NCI-H446 (cell line): ENCODE results near the gene KCNG2.
A peak's percentile ranks its signal among the peaks of the same experiment; 100 is the strongest.
"Not testable (repeated sequence)": the region's sequence is repeated elsewhere in the genome, so short reads cannot be mapped to it uniquely, and the experiment has no call there.

Source experiments
- DNase-seq, 2 experiments: peaks; one replicate each; lab custom pipeline; 2025; lab: John Stamatoyannopoulos, UW

The KCNG2 gene, protein sequence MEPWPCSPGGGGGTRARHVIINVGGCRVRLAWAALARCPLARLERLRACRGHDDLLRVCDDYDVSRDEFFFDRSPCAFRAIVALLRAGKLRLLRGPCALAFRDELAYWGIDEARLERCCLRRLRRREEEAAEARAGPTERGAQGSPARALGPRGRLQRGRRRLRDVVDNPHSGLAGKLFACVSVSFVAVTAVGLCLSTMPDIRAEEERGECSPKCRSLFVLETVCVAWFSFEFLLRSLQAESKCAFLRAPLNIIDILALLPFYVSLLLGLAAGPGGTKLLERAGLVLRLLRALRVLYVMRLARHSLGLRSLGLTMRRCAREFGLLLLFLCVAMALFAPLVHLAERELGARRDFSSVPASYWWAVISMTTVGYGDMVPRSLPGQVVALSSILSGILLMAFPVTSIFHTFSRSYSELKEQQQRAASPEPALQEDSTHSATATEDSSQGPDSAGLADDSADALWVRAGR

DNA sequence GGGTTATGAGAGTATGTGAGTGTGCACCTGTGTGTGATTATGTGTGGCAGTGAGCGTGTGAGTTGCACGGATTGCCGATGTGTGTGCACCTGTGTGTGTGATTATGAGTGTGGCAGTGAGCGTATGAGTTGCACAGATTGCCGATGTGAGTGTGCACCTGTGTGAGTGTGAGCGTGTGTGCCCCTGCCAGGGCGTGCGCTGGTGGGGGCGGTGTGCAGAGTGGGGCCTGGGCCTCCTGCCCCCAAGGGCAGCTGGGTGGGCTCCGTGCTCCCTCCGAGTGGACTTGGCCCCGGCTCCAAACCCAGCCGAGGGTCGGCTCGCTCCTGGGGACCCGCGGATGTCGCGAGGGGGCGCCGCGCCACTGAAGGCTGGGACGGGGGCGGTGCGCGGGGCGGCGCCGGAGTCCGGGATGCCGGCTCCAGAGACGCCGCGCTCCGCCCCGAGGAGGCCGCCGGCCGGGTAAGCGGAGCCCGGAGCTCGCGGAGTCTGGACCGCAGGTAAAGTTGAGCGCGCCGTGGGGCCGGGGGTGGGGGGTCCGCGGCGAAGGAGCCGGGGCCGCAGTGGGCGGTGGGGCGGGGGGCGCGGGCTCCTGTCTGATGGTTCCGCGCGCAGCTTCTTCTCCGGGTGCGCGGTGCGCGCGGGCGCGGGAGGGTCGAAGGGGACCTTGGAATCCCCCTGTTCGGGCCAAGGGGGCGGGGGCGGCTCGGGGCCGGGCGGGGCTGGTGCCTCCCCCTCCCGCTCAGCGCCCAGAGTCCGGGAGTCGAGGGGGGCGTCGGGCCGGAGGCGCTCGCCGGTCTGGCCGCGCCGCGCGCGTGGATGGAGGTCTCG is at the start of gene KCNG2:
Gene KCNG2 (plus strand): TSS at position 421 of the 828 bp plus-strand sequence. CDS start 65,730 bp downstream, outside the sequence.
- peak in 1 of 2 experiments; percentile 1 for DNase-seq

DNA sequence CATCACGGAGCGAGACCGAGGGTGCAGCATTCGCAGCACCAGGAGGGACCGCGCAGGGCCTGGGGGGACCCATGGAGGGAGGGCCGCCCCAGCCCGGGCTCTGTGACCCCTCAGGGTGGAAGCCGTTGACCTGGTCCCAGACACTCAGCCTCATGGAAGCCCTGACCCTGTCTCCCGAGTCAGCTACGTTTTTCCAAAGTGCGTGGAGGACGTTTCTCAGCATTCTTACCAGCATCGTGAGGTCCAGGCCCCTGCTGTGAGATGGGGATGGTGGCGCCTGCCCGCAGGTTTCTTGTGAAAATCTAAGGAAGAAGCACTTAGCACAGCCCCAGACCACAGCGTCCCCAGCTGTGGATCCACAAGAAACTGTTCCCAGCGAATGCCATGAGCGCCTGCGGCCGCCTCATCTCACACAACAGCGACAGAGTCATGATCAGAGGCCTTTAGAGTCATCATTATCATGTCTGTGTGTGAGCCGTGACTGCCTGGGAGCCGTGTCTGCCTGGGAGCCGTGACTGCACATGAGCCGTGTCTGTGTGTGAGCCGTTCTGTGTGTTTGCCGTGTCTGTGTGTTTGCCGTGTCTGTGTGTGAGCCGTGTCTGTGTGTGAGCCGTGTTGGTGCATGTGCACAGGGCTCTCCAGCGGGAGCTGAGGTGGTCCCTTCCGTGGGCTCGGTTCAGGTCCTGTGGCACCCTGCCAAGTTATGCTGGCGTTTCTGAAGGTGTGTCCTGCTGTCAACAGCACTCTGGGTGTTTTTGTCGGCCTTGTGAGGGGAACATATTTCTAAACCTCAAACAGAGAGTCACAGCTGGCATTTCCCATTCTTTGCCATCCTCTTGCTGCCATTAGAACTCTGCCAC is 49.2 kb upstream of the KCNG2 start:
- DNase-seq = no peak

DNA sequence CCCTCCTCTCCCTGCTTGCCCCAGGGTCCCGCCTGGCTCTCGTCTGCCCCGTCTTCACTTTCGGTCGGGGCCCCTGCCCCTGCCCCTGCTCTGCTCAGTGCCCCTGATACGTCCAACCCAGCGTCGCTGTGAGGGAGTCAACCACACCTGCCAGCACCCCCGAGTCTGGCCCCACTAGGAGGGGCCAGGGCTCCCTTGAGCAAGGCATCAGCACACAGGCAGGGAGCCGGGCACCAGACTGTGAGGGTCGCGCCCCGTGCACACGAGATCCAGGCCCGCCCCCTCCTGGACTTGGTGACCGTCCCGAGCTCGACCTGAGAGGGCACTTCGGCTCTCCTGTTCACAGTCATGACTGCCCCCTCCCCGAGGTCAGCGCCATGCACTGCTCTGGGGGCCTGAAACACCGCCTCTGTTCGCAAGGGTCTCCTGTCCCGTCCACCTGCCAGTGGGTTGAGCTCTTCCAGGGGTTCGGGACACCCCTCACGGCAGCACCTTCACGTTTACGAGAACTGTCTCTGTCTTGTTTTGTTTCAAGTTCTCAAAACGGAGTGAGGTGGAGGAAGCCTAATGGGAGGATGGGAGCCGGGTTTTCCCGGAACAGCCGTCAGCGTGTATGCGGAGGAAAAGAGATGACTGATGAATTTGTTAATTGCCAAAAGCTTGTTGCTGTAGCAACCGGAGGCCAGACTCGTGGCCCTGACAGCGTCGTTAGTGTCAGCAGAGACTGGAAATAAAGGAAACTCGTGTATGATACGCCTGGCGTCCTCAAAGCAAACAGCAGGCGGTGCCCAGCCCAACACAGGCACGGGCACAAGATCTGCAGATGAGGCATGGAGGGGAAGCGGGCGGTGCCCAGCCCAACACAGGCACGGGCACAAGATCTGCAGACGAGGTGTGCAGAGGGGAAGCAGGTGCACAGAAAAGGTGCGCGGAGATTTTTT is 48.2 kb upstream of the KCNG2 start:
- no peak for DNase-seq

DNA sequence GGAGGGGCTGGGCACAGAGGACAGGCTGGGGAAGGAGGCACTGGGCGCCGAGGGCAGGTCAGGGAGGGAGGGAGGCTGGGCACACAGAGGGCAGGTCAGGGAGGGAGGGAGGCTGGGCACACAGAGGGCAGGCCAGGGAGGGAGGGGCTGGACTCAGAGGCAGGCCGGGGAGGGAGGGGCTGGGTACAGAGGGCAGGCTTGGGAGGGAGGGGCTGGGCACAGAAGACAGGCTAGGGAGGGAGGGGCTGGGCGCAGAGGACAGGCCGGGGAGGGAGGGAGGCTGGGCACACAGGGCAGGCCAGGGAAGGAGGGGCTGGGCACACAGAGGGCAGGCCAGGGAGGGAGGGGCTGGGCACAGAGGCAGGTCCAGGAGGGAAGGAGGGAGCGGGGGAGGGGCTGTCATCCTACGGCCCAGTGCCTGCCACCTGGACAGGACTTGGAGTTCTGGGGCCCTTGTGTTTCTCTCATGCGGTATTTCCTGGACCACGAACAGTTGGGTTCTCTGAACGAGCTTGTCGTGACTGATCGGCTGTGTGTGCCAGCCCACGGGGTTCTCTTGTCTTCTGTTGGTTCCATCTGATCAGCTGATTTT is 46.7 kb upstream of the KCNG2 start:
- DNase-seq = no peak

DNA sequence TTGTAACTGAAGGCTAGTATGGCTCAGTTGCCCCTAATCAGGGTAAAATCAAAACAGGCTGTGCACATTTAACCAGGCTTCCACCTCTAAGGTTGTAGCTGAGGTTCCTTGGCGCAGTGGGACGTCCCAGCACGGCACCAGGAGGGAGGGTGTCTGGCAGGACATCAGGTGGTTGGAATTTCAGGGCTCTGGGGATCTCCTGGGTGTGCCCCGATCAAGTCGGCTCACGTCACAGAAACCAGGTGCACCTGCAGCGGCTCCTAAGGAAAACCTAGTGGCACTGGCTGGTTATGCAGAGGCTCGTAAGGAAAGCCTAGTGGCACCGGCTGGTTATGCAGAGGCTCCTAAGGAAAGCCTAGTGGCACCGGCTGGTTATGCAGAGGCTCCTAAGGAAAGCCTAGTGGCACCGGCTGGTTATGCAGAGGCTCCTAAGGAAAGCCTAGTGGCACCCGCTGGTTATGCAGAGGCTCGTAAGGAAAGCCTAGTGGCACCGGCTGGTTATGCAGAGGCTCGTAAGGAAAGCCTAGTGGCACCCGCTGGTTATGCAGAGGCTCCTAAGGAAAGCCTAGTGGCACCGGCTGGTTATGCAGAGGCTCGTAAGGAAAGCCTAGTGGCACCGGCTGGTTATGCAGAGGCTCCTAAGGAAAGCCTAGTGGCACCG is 45.7 kb upstream of the KCNG2 start:
- DNase-seq = not testable (repeated sequence)

DNA sequence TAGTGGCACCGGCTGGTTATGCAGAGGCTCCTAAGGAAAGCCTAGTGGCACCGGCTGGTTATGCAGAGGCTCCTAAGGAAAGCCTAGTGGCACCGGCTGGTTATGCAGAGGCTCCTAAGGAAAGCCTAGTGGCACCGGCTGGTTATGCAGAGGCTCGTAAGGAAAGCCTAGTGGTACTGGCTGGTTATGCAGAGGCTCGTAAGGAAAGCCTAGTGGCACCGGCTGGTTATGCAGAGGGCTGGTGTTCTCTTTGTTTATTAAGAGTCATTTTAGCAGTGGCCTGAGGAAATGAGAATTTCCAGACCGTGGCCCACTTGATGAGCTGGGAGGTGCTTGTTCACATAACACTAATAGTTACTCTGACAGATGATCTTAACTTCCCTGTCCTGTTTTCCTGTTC is 44.8 kb upstream of the KCNG2 start:
- DNase-seq = not testable (repeated sequence)

DNA sequence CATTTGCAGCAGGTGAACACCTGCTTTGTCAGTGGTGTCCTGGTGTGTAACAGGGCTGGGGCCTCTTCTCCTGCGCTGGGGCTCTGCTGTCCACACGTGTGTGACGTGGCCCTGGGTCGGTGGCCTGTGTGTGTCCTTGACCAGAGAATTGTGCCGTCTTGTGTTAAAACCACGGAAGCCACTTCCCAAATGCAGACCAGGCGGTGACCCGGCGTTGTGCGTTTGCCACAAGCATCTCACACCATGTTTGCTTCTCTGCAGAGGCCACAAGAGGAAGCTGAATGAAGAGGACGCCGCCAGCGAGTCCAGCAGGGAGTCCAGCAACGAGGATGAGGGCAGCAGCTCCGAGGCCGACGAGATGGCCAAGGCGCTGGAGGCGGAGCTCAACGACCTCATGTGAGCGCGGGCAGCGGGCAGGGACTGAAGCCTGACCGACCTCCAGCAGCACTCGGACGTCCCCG is 44.3 kb upstream of the KCNG2 start:
- DNase-seq = no peak

DNA sequence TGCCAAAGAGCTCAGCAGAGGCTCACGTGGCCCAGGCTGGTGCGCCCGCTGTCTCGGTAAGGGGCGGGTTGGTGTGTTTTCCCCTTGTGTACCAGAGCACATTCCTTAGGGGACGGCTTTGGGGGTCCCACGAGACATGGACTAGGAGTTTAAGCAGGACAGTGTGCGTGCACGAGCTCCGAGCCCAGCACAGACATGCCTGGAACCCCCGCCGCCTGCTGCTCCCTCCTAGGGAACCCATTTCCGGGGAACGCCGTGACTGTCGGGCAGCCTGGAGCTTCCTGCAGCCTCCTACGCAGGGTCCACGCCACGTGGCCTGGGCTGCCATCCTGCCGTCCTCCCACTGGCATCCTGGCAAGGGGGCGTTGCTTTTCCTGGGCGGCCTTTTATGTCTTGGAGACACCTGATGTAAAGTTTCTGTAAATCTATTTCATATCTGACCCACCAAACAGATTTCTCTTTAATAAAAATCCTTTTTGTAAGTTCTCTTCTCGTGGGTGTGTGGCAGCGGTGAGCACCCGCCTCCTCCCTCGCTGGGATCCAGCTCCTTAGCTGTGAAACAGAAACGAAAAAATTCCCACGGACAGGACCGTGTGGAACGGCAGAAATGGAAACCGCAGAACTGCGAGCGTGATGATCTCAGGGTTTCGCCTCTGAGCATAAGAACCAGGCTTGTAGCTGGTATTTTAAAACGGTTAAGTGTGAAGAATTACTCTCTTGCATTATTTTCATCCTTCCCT is 43.5 kb upstream of the KCNG2 start:
- DNase-seq = no peak

DNA sequence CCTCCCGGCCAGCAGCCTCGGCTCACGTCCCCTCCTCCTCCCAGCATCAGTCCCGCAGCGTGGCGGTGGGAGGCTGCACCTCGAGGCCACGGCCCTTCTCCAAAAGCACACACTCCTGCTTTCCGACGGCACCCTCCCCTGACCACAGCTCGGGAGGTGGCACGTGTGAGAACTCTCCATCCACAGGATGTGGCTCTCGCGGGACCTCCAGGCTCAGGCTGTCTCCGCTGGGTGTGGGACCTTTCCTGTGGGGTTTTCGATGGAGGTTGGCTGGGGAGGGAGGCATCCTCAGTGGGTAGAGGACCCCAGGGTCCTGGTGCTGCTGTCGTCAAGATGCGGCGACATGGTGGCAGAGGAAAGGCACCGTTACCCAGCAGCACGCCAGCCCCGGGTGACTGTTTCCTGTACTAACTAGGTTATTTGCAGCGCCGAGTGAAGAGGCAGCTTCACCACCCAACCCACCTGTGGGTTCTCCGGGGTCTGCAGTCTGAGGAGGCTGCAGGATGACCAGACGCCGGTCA is 42.8 kb upstream of the KCNG2 start:
- DNase-seq = no peak

DNA sequence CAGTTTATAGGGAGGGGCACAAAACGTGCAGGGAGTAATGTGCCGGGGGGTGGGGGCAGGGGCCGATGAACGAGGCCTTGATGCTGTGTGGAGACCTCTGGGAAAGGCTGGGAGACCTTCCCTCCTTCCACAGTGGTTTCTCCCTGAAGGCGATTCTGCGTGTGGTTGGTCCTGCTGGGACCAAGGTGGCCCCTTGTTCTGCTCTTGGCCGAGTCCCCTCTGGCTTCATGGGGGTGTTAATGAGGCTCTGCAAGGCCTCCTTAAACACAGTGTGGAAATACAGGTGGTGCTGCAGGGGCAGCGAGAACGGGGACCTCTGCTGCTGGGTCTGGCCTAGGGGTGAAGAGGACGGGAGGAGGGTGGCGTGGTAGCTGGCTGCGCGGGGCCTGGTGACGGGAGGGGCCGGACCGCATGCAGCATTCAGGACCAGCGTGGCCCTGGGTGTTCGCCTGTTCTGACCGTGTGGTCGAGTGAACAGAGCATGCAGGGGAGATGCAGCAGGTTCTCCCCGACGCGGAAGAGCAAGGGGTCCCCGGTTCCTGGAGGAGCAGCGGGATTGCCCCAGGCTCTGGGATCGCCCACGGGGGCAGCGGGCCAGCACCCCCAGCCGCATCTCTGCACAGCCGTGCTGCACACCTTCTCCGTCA is 42.1 kb upstream of the KCNG2 start:
- DNase-seq = no peak

DNA sequence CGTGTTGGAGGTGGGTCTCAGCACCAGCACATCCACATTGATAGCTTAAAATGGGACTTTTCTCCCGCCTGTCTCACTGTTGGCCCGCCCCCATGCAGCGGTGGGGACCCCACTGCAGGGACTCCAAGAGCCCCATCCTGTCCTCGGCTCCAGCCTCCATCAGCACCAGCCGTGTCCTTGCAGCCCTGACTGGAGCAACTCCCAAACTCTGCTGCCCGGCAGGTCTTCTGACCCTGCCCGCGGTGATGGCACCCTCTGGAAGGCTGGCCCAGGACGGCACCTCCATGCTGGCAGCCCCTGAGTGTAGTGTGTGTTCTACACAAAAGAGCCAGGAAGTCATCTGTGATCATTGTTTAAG is 41.6 kb upstream of the KCNG2 start:
- DNase-seq = no peak

DNA sequence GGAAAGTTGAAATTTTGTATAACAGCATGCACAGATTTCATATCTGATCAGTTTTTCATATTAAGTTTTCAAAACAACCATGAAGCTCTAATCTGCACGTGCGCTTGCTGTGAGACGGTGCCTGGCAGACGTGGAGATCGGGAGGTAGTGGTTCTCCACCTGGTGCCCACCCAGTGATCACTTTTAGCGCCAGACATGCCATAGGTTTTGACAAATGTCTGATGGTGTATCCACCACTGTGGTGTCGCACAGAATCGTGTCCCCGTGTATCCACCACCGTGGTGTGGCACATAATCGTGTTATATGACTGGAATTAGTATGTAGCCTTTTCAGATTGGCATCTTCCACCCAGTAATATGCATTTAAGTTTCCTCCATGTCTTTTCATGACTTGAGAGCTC is 40.9 kb upstream of the KCNG2 start:
- no peak for DNase-seq

DNA sequence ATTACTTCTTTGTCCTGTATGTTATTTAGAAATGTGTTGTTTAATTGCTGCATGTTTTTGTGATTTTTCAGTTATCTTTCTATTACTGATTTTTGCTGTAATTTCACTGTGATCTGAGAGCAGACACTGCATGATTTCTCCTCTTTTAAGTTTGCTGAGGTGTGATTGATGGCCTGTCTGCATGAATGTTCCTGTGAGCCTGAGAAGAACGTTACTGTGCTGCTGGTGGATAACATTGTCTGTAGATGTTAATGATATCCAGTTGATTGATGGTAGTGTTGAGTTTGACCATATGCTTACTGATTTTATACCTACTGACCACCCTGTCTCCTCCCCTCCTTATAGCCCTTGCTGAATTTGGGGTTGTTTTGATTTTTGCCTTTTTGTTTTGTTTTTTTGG is 37.4 kb upstream of the KCNG2 start:
- no peak for DNase-seq

DNA sequence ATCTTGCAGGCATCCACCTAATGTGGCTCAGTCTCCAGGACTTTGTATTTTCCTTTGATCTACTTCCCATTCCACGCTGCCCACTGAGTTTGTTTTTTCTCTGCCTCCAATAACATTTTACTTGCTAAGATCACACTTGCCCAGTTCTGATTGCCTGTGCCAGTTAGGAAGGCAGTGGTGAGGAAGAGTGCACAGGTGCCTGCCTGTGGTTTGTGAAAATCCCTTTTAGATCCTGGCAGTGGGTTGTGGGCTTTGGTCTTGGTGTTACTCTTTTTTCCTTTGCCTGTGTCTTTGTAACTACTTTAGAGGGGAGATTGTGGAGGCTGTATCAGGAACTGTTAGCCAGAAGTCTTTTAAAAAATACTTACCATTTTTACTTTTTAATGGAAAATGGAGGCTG is 36.9 kb upstream of the KCNG2 start:
- DNase-seq = no peak

DNA sequence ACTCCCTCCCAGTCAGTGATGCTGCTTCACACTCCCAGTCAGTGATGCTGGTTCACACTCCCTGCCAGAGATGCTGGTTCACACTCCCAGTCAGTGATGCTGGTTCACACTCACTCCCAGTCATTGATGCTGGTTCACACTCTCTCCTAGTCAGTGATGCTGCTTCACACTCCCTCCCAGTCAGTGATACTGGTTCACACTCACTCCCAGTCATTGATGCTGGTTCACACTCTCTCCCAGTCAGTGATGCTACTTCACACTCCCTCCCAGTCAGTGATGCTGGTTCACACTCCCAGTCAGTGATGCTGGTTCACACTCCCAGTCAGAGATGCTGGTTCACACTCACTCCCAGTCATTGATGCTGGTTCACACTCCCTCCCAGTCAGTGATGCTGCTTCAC is 34.3 kb upstream of the KCNG2 start:
- DNase-seq = no peak

DNA sequence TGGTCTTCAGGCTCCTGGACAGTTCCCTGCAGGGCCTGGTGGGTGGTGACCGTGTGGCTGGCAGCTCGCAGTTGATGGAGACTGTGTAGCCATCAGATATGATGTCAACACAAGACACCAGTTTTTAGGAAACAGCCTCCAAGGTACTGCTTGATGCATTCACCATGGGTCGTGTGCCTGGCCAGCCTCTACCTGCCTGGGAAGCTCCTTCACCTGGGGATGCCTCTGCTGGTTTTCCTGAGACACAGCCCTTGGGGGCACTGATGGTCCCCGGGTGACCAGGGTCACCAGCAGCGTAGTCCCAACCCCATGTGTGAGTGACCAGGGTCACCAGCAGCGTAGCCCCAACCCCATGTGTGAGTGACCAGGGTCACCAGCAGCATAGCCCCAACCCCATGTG is 33.6 kb upstream of the KCNG2 start:
- no peak for DNase-seq

DNA sequence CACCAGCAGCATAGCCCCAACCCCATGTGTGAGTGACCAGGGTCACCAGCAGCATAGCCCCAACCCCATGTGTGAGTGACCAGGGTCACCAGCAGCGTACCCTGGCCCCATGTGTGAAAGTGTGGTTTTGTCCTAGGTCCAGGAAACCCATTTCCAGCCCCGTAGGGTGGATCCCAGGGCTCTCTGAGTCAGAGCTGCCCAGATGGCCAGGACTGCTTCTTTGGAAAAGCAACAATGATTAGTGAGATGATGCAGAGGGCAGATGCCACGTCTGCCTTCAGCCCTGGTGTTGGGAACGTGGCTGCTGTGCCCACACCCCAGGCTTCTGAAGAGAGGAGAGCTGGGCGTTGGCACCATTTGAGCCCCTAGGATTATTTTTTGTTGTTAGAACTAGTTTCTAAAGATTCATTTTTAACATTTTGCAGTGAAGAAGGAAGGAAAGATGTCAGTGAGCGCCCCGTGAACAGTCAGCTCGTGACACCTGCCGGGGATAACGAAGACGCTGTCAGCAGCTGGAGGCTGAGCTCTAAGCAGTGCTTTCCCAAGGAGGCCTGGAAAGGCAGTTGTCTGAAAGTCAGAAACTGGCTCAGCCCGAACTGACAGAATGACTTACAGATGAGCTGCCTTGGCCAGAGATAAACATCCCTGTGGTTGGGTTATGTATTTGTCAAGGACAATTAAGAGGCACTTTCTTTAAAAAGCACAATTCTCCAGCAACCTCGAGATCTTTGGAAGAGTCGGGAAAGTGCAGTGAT is 32.1 kb upstream of the KCNG2 start:
- DNase-seq = no peak

DNA sequence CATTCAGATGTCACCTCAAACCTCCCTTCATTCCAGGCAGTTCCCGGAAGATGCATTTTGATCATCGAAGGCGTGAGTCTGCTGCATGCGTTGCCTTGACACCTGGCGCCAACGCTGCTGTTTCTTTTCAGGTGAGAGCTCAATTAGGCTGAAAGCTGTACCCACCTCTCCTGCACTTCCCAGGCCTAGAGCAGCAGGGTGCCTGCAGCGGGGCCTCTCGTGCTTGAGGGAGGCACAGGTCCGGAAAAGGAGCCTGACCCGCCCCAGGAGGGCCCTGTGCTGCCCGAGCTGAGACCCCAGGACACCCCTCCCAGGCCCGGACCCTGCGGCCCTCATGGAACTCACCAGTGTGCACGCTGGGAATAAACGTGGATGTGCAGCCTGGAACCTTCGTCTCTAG is 31.4 kb upstream of the KCNG2 start:
- DNase-seq = no peak
